GM11168 (cell line): Measurements from ENCODE around the gene SMS.
"Not testable (repeated sequence)": the region's sequence is repeated elsewhere in the genome, so short reads cannot be mapped to it uniquely, and the experiment has no call there.

Experiments used
- in situ Hi-C: fragments of 300-500 bp; cut with MboI; formaldehyde crosslinking; loops from one replicate; pipeline ENCODE4 v1.12.0; 2022; ENCODE audit warnings: low sequenced_read_pairs; ENCODE audit not compliant: unreplicated experiment

The SMS gene

DNA sequence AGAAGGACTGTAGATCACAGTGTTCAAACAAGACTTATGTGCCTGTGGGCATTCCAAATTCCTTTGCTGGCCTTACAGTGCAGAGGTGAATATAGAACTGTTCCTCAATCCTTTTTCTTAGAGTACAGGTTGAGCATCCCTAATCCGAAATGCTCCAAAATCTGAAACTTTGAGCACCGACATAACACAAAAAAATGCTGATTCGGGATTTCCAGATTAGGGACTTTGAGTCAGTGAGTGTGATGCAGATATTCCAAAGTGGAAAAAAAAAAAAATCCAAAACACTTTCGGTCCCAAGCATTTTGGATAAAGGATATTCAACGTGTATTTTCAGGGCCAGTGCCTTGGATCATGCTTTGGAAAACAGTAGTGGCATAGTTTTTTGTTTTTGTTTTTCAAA lies 9.2 kb downstream of the SMS start:
- in situ Hi-C loops, result no loop called here

GRCh38 chrX:21950557-21950956 lies 10.0 kb downstream of the SMS start:
- in situ Hi-C loops, result not testable (repeated sequence)

- in situ Hi-C loops, result no loop called here
Observed at GRCh38 chrX:21952624-21953023, 12.1 kb downstream of the SMS start.

GRCh38 chrX:21953195-21953830 lies 12.8 kb downstream of the SMS start:
- in situ Hi-C loops, result not testable (repeated sequence)

GRCh38 chrX:21955403-21956189 lies 15.1 kb downstream of the SMS start:
- in situ Hi-C loops, result no loop called here

DNA sequence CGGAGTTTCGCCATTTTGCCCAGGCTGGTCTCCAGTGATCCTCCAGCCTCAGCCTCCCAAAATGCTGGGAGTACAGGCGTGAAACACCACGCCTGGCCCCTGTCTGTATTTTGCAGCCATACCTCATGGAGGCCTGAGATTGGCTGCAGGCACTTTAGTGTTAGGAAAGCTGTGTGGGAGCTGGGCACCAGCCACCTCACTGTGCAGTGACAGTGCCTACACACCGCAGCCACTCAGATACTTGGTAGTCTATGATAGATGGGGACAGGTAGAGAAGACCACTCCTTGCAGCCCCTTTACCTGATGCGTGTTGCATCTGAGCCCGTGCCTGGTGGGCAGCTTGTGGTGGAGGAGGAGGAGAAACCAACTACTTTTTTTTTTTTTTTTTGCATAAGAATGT lies 16.3 kb downstream of the SMS start:
- in situ Hi-C loops, result no loop called here

DNA sequence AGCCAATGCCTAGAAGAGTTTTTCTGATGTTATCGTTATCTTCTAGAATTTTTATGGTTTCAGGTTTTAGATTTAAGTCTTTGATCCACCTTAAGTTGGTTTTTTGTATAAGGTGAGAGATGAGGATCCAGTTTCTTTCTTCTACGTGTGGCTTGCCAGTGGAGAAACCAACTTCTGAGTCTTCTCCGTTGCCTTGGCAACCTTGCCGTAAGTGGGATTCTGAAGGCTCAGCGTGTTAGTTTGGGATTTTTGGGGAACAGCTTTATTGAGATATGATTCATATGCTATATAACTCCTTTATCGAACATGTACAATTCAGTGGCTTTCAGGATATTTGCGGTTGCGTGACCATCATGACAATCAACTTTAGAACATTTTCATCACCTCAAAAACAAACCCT lies 17.7 kb downstream of the SMS start:
- in situ Hi-C loops, result no loop called here

DNA sequence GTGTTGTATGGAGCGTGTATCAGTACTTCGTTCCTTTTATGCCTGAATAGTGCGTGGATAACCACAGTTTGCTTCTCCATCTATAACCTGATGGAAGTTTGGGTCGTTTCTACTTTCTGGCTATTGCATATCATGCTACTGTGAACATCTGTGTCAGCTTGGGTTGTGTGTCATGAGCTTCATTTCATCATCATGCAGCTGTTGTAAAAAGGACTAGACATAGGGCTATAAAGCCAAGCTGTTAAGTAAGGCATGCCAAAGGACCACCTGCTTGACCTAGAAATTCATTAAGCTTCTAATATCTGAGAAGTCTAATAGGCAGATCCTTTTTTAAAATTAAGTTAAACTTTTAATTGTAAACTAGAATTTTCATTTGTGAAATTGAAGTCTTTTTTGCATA lies 18.4 kb downstream of the SMS start:
- in situ Hi-C loops, result no loop called here

DNA sequence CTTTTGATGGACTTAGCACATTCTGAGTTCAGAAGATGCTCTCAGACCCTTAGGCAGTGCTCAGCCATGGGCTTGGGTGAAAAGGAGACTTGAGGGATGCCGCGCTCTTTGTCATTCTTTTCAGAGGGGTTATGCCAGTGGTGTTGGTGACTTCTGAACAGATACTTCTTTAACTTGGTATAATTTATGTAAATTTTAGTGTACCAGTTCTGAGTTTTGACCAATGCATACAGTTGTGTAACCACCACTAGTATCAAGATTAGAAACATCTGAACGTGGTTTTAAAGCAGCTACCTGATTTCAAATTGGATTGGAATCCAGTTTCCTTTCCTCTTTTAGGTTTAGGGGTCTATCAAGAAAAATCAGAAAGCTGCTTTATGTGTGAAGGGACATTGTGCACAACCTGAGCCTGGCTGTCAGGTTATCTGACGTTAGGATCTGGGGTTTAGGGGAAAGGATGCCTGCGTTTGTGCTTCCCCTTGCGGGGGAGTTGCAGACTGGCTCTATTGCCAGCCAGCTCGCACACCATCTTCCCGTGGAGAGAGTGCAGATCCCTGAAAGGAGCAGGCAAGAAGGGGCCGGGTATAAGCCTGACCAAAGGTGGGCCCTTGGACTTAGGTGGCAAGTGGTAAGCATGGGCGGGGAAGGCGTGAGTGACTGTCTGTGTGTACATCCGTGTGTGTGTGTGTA lies 19.0 kb downstream of the SMS start:
- in situ Hi-C loops, result no loop called here

- in situ Hi-C loops, result no loop called here
Observed at GRCh38 chrX:21960569-21961541, 20.3 kb downstream of the SMS start.

DNA sequence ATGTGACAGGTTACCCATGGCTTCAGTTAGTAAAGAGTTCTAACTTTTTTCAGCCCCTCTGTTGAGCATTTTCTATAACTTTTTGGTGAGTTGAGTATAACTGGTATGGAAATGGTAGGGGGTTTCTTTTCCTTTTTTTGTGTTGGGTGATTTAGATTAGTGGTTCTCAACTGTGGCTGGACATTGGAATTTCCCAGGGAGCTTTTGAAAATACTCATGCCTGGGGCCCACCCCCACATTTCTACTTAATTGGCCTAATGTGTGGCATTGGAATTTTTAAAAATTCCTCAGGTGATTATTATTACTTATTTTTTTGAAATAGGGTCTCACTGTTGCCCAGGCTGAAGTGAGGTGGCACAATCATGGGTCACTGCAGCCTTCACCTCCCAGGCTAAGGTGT lies 21.9 kb downstream of the SMS start:
- in situ Hi-C loops, result no loop called here

GRCh38 chrX:21963269-21963668 lies 22.8 kb downstream of the SMS start:
- in situ Hi-C loops, result no loop called here

- in situ Hi-C loops, result no loop called here
Observed at GRCh38 chrX:21963731-21964405, 23.4 kb downstream of the SMS start.

- in situ Hi-C loops, result no loop called here
Observed at GRCh38 chrX:21966866-21967265, 26.4 kb downstream of the SMS start.

GRCh38 chrX:21968333-21968732 lies 27.8 kb downstream of the SMS start:
- in situ Hi-C loops, result no loop called here

- in situ Hi-C loops, result no loop called here
Observed at GRCh38 chrX:21970326-21970725, 29.8 kb downstream of the SMS start.

DNA sequence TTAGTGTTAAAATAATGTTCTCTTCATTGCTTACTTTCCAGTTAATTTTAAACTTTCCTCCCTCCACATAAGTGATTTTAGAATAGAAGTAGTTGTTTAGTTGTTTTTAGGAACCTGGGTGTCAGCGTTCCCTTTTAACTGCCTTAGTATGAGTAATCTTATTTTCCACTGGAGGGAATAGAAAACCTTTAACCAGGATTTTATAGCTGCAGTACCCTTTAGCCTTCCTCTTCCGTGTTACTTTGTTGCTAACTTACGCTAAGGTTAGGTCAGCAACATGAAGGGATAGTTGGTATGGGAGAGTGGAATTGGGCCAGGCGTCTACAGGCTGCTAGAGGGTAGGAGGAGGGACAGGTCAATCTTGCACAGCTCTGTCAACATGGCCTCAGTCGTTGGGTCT lies 31.5 kb downstream of the SMS start:
- in situ Hi-C loops, result no loop called here

DNA sequence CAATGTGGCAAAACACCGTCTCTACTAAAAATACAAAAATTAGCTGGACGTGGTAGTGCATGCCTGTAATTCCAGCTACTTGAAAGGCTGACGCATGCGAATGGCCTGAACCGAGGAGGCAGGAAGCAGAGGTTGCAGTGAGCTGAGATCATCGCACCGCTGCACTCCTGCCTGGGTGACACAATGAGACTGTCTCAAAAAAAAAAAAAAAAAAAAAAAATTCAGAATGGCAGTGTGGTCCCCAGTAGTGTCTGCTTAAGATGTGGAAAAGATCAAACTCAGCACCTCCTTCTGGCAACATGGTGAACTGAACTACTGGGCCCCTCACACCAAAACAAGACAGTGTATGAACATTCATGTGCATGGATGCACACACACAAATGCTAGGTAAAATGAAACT lies 32.2 kb downstream of the SMS start:
- in situ Hi-C loops, result no loop called here

GRCh38 chrX:21973321-21974010 lies 33.0 kb downstream of the SMS start:
- in situ Hi-C loops, result no loop called here
